Right lobe of liver (tissue), 6 donors: Measurements from ENCODE around the gene BLOC1S4. TPM values are rescaled to one million over a fixed set of nuclear protein-coding genes. Genes with fewer than 3 reads are reported as not detected.

ENCODE experiments used
- ATAC-seq, 4 donors: fragments of 200-7000 bp; cut with Tn5 transposase; one replicate each; pipeline ENCODE4 v1.9.1; 2020; ENCODE audit warnings: mild to moderate bottlenecking in 4 of 4, moderate library complexity in 4 of 4
- DNase-seq, 3 donors: peaks; one replicate each; pipeline ENCODE4 v3.0.0-alpha.2; 2020
- H3K27ac ChIP-seq, 3 donors: fragments of 200-600 bp; one replicate each; pipeline ENCODE4 v1.8.0; 2022
- H3K27me3 ChIP-seq, 2 donors: fragments of 200-600 bp; one replicate each; pipeline ENCODE4 v1.8.0; 2022
- H3K36me3 ChIP-seq, 4 donors: fragments of 200-600 bp; sonication (generic) in 1 of 4; one replicate each; pipeline versions ENCODE4 v1.5.1 to v1.8.0; 2017 to 2022; ENCODE audit warnings: control low read depth in 1 of 4
- H3K4me1 ChIP-seq, 4 donors: fragments of 200-600 bp; sonication (generic) in 1 of 4; one replicate each; pipeline versions ENCODE4 v1.5.1 to v1.8.0; 2017 to 2022; ENCODE audit warnings: control low read depth in 1 of 4
- H3K4me3 ChIP-seq, 3 donors: fragments of 200-600 bp; one replicate each; pipeline ENCODE4 v1.8.0; 2022
- H3K9me3 ChIP-seq, 4 donors: fragments of 200-600 bp; sonication (generic) in 1 of 4; one replicate each; pipeline versions ENCODE4 v1.5.1 to v1.8.0; 2017 to 2022; ENCODE audit warnings: control low read depth in 1 of 4
- POLR2A ChIP-seq: fragments of 450-650 bp; IDR thresholded peaks from one replicate; pipeline ENCODE4 v1.6.1; 2017; ENCODE audit warnings: antibody characterized with exemption, mild to moderate bottlenecking
- whole genome bisulfite sequencing: methylation state at CpG from one replicate; pipeline ENCODE4 v1.1.6; 2018; ENCODE audit warnings: low coverage, low lambda C conversion rate; ENCODE audit not compliant: insufficient coverage; ENCODE audit errors: missing lambda C conversion rate; 5-methylcytosine and 5-hydroxymethylcytosine counted together
- intact Hi-C, 2 donors: fragments of 100-400 bp; cut with DNase I; formaldehyde crosslinking; loops; one replicate each; pipeline versions ENCODE4 v1.11.2 to v1.14.1; 2022
- total RNA-seq, 6 experiments: library from RNA; depleted of rRNA in 2 of 6; stranded (reverse); fragments of >200 nt in 2 of 6; fragmentation: NEBNext Ultra II Directional in 3 of 6; extraction: Animal tissue kit (Norgen Biotek cat#: 25700) in 3 of 6; gene quantifications; one replicate each; pipeline versions ENCODE4 v1.1.0 to v1.2.4, GENCODE V29; 2016 to 2023
- TF ChIP-seq, protein P1 (sequence below), 4 donors: fragments of 200-600 bp in 3 of 4; fragments of 450-650 bp in 1 of 4; IDR thresholded peaks; one replicate each; pipeline versions ENCODE4 v1.5.1 to v1.8.0; 2016 to 2022; ENCODE audit warnings: antibody characterized with exemption in 4 of 4, mild to moderate bottlenecking in 2 of 4
- donor health status: DM: no; HTN: yes; CAD: no.
- donor health status: DM: no; HTN: no; CAD: no.
- donor health status: DM: no; HTN: no; CAD: no.
- donor health status: DM: no; HTN: yes; CAD: no.
- donor health status: DM: no; HTN: yes; CAD: no.

The BLOC1S4 gene
- total RNA-seq, 6 experiments from 2014 or later: 3.0 to 9.9 (median 6.6) TPM

GRCh38 chr4:6732441-6733357 is 16.7 kb downstream of the BLOC1S4 start:
- Histone ChIP-seq H3K27ac (peak overlapping the region; percentile 60 to 94 (median 82)), H3K36me3 (no peaks in the 10 kb centered on the region), H3K9me3 (no peaks in the 10 kb centered on the region), H3K4me1 (peaks cover 0 to 65% (median 20%) of the 10 kb centered on the region in 4 donors), H3K27me3 (no peaks in the 10 kb centered on the region), H3K4me3 (peak overlapping the region in 2 of 3 donors; percentile 47 to 50)
- DNase-seq (peak; percentile 83 to 93 (median 88)), ATAC-seq (peak; percentile 79 to 86 (median 81))
- WGBS: 57% methylated on average over 4 of the region's 21 CpGs
- intact Hi-C loops: no loop called here
- TF ChIP-seq POLR2A: peak; percentile 76
- TF ChIP-seq, protein P1, sequence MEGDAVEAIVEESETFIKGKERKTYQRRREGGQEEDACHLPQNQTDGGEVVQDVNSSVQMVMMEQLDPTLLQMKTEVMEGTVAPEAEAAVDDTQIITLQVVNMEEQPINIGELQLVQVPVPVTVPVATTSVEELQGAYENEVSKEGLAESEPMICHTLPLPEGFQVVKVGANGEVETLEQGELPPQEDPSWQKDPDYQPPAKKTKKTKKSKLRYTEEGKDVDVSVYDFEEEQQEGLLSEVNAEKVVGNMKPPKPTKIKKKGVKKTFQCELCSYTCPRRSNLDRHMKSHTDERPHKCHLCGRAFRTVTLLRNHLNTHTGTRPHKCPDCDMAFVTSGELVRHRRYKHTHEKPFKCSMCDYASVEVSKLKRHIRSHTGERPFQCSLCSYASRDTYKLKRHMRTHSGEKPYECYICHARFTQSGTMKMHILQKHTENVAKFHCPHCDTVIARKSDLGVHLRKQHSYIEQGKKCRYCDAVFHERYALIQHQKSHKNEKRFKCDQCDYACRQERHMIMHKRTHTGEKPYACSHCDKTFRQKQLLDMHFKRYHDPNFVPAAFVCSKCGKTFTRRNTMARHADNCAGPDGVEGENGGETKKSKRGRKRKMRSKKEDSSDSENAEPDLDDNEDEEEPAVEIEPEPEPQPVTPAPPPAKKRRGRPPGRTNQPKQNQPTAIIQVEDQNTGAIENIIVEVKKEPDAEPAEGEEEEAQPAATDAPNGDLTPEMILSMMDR (IDR thresholded peaks at IDR 0.05): no peak

DNA sequence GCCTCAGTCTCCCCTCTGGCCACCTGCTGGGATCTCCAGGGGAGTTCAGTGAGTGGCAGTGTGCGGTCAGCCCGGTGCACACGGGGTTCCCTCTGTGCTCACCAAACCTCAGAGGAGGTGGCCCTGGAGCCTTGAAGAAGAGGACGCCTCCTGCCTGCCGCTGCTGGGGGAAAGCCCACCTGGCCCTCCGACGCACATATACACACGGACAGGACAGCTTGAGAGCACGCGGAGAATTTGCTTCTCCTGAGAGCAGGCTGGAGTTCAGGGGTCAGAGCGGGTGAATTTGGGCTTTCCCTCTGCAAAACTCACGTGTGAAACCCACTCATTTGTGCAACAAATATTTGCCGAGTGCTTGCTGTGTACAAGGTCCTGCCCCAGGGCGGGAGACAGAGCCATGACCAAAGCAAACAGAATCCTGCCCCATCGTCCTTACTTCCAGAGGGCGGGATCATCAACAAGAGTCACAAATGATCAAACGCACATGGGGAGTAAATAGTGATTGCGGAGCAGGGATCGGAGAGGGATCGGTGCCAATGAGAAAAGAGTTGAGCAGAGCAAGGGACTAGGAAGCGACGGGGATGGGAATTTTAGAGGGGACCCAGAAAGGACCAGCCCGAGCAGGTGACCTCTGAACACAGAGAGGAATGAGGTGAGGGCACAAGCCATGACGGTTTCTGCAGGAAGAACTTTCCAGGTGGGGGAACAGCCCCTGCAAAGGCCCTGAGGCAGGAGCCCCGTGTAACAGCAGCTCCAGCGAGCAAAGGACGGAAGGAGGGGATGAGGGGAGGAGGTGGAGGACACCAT is 17.6 kb downstream of the BLOC1S4 start:
- H3K9me3 ChIP-seq: no peaks in the 10 kb centered on the region
- DNase-seq (peak; percentile 72 to 94 (median 89)), ATAC-seq (peak; percentile 75 to 89 (median 86))
- peak overlapping the region in 2 of 3 donors; percentile 47 to 50 for H3K4me3 ChIP-seq
- peak overlapping the region; percentile 60 to 94 (median 82) for H3K27ac ChIP-seq
- H3K4me1 ChIP-seq: peaks cover 0 to 58% (median 18%) of the 10 kb centered on the region in 4 donors
- H3K36me3 ChIP-seq: no peaks in the 10 kb centered on the region
- 55% methylated on average over 10 of the region's 27 CpGs for WGBS
- intact Hi-C loops: no loop called here
- no peak for TF ChIP-seq POLR2A
- TF ChIP-seq, protein P1 (IDR thresholded peaks at IDR 0.05): no peak
- no peaks in the 10 kb centered on the region for H3K27me3 ChIP-seq

DNA sequence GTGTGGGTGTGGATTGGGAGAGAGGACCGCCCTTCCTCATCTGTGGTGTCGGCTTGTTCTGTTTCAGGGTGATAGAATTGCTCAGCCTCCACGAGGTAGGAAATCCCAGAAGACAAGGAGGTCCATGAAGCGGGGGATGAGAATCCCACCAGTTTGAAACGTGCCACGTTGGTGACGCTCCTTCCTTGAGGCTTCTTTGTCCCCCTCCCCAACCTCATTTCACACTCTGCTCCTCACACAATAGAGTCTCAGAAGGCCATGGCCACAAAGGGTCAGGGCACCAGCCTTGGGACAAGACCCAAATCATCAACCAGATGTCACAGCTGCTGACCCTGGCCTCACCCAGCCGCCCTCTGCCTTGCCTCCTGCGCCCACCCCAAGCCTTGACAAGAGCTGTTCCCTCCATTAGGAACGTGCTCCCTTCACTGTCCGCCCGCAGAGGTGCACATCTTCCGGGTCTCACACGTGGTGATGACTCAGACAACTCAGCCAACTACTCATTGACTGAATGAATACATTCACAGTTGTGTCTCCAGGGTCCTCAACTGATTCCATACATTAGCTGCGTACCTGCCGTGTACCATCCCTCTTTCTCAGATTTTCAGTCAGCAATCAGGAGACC is 18.3 kb downstream of the BLOC1S4 start:
- intact Hi-C loops: no loop called here
- Histone ChIP-seq H3K4me3 (peak overlapping the region in 1 of 3 donors; percentile 13), H3K27ac (peak overlapping the region; percentile 38 to 94 (median 46)), H3K36me3 (no peaks in the 10 kb centered on the region), H3K9me3 (no peaks in the 10 kb centered on the region), H3K27me3 (no peaks in the 10 kb centered on the region), H3K4me1 (peaks cover 0 to 51% (median 13%) of the 10 kb centered on the region in 4 donors)
- no peak for ATAC-seq
- WGBS: 95% methylated on average over 8 of the region's 16 CpGs
- DNase-seq: no peak
- TF ChIP-seq, protein P1 (IDR thresholded peaks at IDR 0.05): no peak
- TF ChIP-seq POLR2A: no peak

GRCh38 chr4:6739920-6740319 is 23.9 kb downstream of the BLOC1S4 start:
- TF ChIP-seq, protein P1 (IDR thresholded peaks at IDR 0.05): no peak
- no peak for TF ChIP-seq POLR2A
- Histone ChIP-seq H3K4me1 (peaks cover 0 to 11% (median 0%) of the 10 kb centered on the region in 4 donors), H3K4me3 (no peak overlapping the region), H3K27ac (no peak overlapping the region), H3K36me3 (no peaks in the 10 kb centered on the region), H3K27me3 (no peaks in the 10 kb centered on the region), H3K9me3 (no peaks in the 10 kb centered on the region)
- no peak for DNase-seq
- intact Hi-C loops: no loop called here
- WGBS: 69% methylated on average over 4 of the region's 4 CpGs
- ATAC-seq: no peak
